NB4 (cell line): ENCODE results near the gene ZMYM3.

Source experiments
- CTCF ChIP-seq: IDR thresholded peaks from one replicate; pipeline ENCODE4 v1.5.1; 2012; ENCODE audit warnings: low read depth, low read length
- MAX ChIP-seq: IDR thresholded peaks from 2 replicates; pipeline ENCODE4 v1.6.1; 2011; ENCODE audit warnings: low read depth, low read length
- MYC ChIP-seq: IDR thresholded peaks from 2 replicates; pipeline ENCODE4 v1.6.1; 2011; ENCODE audit warnings: low read depth, low read length
- POLR2A ChIP-seq: IDR thresholded peaks from 2 replicates; pipeline ENCODE4 v1.6.1; 2011; ENCODE audit warnings: mild to moderate bottlenecking; ENCODE audit not compliant: insufficient read length; ENCODE audit errors: extremely low read depth

- TF ChIP-seq CTCF: no peak
- TF ChIP-seq POLR2A: no peak
- TF ChIP-seq MAX: no peak
- TF ChIP-seq MYC: no peak
Measured at GRCh38 chrX:71221145-71221544, 32.8 kb downstream of the ZMYM3 start.
